Activated CD8-positive, alpha-beta T cell treated with anti-CD3 and anti-CD28 coated beads for 36 hours (primary cell): Measurements from ENCODE around the gene MYBL2. TPM values are rescaled to one million over a fixed set of nuclear protein-coding genes. Genes with fewer than 3 reads are reported as not detected.

Source experiments
- ATAC-seq: fragments of 200-7000 bp; cut with Tn5 transposase; one replicate; pipeline ENCODE4 v1.10.0; 2021; ENCODE audit warnings: mild to moderate bottlenecking, moderate library complexity
- CTCF ChIA-PET: fragments of 350-600 bp; sonication (Branson Sonifier 250); formaldehyde crosslinking; loops from one replicate; lab custom pipeline; 2021; ENCODE audit warnings: antibody characterized with exemption; lab: Charles Lee
- POLR2A ChIA-PET: fragments of 350-600 bp; sonication (Branson Sonifier 250); formaldehyde crosslinking; loops from one replicate; lab custom pipeline; 2021; ENCODE audit warnings: antibody characterized with exemption; lab: Charles Lee
- DNase-seq: peaks from one replicate; pipeline ENCODE4 v3.0.0-alpha.2; 2020
- H3K27ac Mint-ChIP-seq: one replicate; pipeline ENCODE4 v1.8.0; 2021; ENCODE audit warnings: mild to moderate bottlenecking, mixed read lengths
- H3K27me3 Mint-ChIP-seq: one replicate; pipeline ENCODE4 v1.8.0; 2021; ENCODE audit warnings: mixed read lengths
- H3K36me3 Mint-ChIP-seq: one replicate; pipeline ENCODE4 v1.8.0; 2021; ENCODE audit warnings: low read depth, mixed read lengths
- H3K4me1 Mint-ChIP-seq: one replicate; pipeline ENCODE4 v1.8.0; 2021; ENCODE audit warnings: low read depth, mixed read lengths
- H3K4me3 Mint-ChIP-seq: one replicate; pipeline ENCODE4 v1.8.0; 2021; ENCODE audit warnings: mild to moderate bottlenecking, moderate library complexity, mixed read lengths
- H3K9me3 Mint-ChIP-seq: one replicate; pipeline ENCODE4 v1.8.0; 2021; ENCODE audit warnings: mixed read lengths
- CTCF ChIP-seq: fragments of 200-600 bp; IDR thresholded peaks from one replicate; pipeline ENCODE4 v1.8.0; 2022; ENCODE audit warnings: antibody characterized with exemption, mild to moderate bottlenecking
- intact Hi-C: fragments of 100-400 bp; cut with micrococcal nuclease; formaldehyde crosslinking; loops from one replicate; pipeline ENCODE4 v1.10.0; 2022
- total RNA-seq, 2 experiments: library from RNA; stranded (reverse); gene quantifications; one replicate each; pipeline ENCODE4 v1.2.3, GENCODE V29; 2021

Gene MYBL2
- total RNA-seq, 2 experiments from 2014 or later: 93.6 to 96.4 TPM

GRCh38 chr20:43728686-43729255 lies 61.9 kb downstream of the MYBL2 start:
- ChIA-PET CTCF (interaction anchor here (1.2 to 1.8 kb wide), 2 partner anchors 22 to 190 kb away, joined by 6 to 7 read pairs; no protein-coding TSS in a partner anchor), POLR2A (interaction anchor here (0.8 to 1.2 kb wide), 3 partner anchors 22 to 352 kb away, joined by 3 to 5 read pairs (median 4); partner anchors contain the start of gene SRSF6)
- H3K4me1 Mint-ChIP-seq: peaks cover 33% of the 10 kb centered on the region
- peaks cover 3% of the 10 kb centered on the region for H3K36me3 Mint-ChIP-seq
- peaks cover 10% of the 10 kb centered on the region for H3K9me3 Mint-ChIP-seq
- TF ChIP-seq CTCF: no peak
- intact Hi-C loops: no loop called here
- H3K27ac Mint-ChIP-seq: peak overlapping the region; percentile 12
- ATAC-seq: no peak
- no peak overlapping the region for H3K4me3 Mint-ChIP-seq
- H3K27me3 Mint-ChIP-seq: no peaks in the 10 kb centered on the region
- DNase-seq: peak; percentile 9

GRCh38 chr20:43731469-43731868 lies 64.6 kb downstream of the MYBL2 start:
- ChIA-PET POLR2A (no interaction called here), CTCF (interaction anchor here (1.0 kb wide), 1 partner anchor 19 kb away, joined by 4 read pairs; no protein-coding TSS in a partner anchor)
- ATAC-seq (no peak), DNase-seq (no peak)
- no peak overlapping the region for H3K27ac Mint-ChIP-seq
- intact Hi-C loops: no loop called here
- peaks cover 35% of the 10 kb centered on the region for H3K4me1 Mint-ChIP-seq
- H3K36me3 Mint-ChIP-seq: peaks cover 3% of the 10 kb centered on the region
- no peaks in the 10 kb centered on the region for H3K27me3 Mint-ChIP-seq
- H3K4me3 Mint-ChIP-seq: no peak overlapping the region
- no peak for TF ChIP-seq CTCF
- H3K9me3 Mint-ChIP-seq: peaks cover 10% of the 10 kb centered on the region

GRCh38 chr20:43731927-43732326 lies 65.0 kb downstream of the MYBL2 start:
- intact Hi-C loops: no loop called here
- no peak for TF ChIP-seq CTCF
- peaks cover 40% of the 10 kb centered on the region for H3K4me1 Mint-ChIP-seq
- no peak for ATAC-seq
- H3K4me3 Mint-ChIP-seq: no peak overlapping the region
- H3K27ac Mint-ChIP-seq: no peak overlapping the region
- H3K27me3 Mint-ChIP-seq: no peaks in the 10 kb centered on the region
- peaks cover 3% of the 10 kb centered on the region for H3K36me3 Mint-ChIP-seq
- ChIA-PET CTCF (interaction anchor here (1.0 kb wide), 1 partner anchor 18 kb away, joined by 4 read pairs; no protein-coding TSS in a partner anchor), POLR2A (no interaction called here)
- H3K9me3 Mint-ChIP-seq: peaks cover 10% of the 10 kb centered on the region
- no peak for DNase-seq

GRCh38 chr20:43736588-43737158 lies 69.8 kb downstream of the MYBL2 start:
- peak; percentile 90 for ATAC-seq
- H3K27ac Mint-ChIP-seq: peak overlapping the region; percentile 67

More at GRCh38 chr20:43736588-43737158, 69.8 kb downstream of the MYBL2 start:
- no peak for TF ChIP-seq CTCF
- Mint-ChIP-seq H3K36me3 (no peaks in the 10 kb centered on the region), H3K27me3 (no peaks in the 10 kb centered on the region), H3K4me1 (peaks cover 29% of the 10 kb centered on the region), H3K4me3 (no peak overlapping the region), H3K9me3 (no peaks in the 10 kb centered on the region)
- peak; percentile 78 for DNase-seq
- intact Hi-C loops: no loop called here
- ChIA-PET CTCF (interaction anchor here (0.9 to 3.4 kb wide), 4 partner anchors 13 to 380 kb away, joined by 3 to 15 read pairs (median 3); no protein-coding TSS in a partner anchor), POLR2A (interaction anchor here (0.8 to 1.7 kb wide), 5 partner anchors 9 to 335 kb away, joined by 3 to 8 read pairs (median 4); no protein-coding TSS in a partner anchor)
